WTC11 (cell line): ENCODE data around the gene TRNP1. TPM values are rescaled to one million over a fixed set of nuclear protein-coding genes. Genes with fewer than 3 reads are reported as not detected.

Experiments
- ATAC-seq: fragments of 200-7000 bp; cut with Tn5 transposase; 2 replicates; pipeline ENCODE4 v1.10.0; 2021; ENCODE audit warnings: mild to moderate bottlenecking, moderate library complexity
- CTCF ChIA-PET: fragments of 300-600 bp; sonication (Branson Sonifier 250); formaldehyde crosslinking; loops from one replicate; lab custom pipeline; 2021; ENCODE audit warnings: antibody characterized with exemption; lab: Charles Lee
- POLR2A ChIA-PET: fragments of 350-600 bp; sonication (Branson Sonifier 250); formaldehyde crosslinking; loops from one replicate; lab custom pipeline; 2021; ENCODE audit warnings: antibody characterized with exemption; lab: Charles Lee
- DNase-seq: peaks from one replicate; pipeline ENCODE4 v3.0.0; 2021; ENCODE audit warnings: low spot score
- H3K27ac Mint-ChIP-seq: 2 replicates; pipeline ENCODE4 v1.8.0; 2021; ENCODE audit warnings: mixed read lengths
- H3K27me3 Mint-ChIP-seq: 2 replicates; pipeline ENCODE4 v1.8.0; 2021; ENCODE audit warnings: low read depth, mild to moderate bottlenecking, moderate library complexity, mixed read lengths
- H3K36me3 Mint-ChIP-seq: 2 replicates; pipeline ENCODE4 v1.8.0; 2021; ENCODE audit warnings: mixed read lengths
- H3K4me1 Mint-ChIP-seq: 2 replicates; pipeline ENCODE4 v1.8.0; 2022; ENCODE audit warnings: mixed read lengths
- H3K4me3 Mint-ChIP-seq: 2 replicates; pipeline ENCODE4 v1.8.0; 2021; ENCODE audit warnings: mild to moderate bottlenecking, moderate library complexity, mixed read lengths
- H3K9me3 Mint-ChIP-seq: 2 replicates; pipeline ENCODE4 v1.8.0; 2021; ENCODE audit warnings: mixed read lengths
- FOXP4 ChIP-seq: sonication (generic); formaldehyde crosslinking; IDR thresholded peaks from 2 replicates; pipeline ENCODE4 v1.8.0; 2022; ENCODE audit warnings: mild to moderate bottlenecking, missing genetic modification reagents
- JAZF1 ChIP-seq: fragments of 250-450 bp; sonication (Bioruptor Pico); IDR thresholded peaks from 2 replicates; pipeline ENCODE4 v1.9.0; 2021; ENCODE audit warnings: moderate library complexity, mild to moderate bottlenecking, inconsistent platforms
- PREB ChIP-seq: sonication (generic); formaldehyde crosslinking; IDR thresholded peaks from 2 replicates; pipeline ENCODE4 v1.8.1; 2022; ENCODE audit warnings: mild to moderate bottlenecking, missing genetic modification reagents, moderate library complexity, borderline replicate concordance
- SOX15 ChIP-seq: fragments of 250-450 bp; sonication (Bioruptor Pico); IDR thresholded peaks from 2 replicates; pipeline ENCODE4 v1.9.0; 2021; ENCODE audit warnings: mild to moderate bottlenecking
- TEAD4 ChIP-seq: sonication (generic); formaldehyde crosslinking; IDR thresholded peaks from 2 replicates; pipeline ENCODE4 v1.8.0; 2022; ENCODE audit warnings: mild to moderate bottlenecking, missing genetic modification reagents
- ZNF138 ChIP-seq: sonication (generic); formaldehyde crosslinking; conservative IDR thresholded peaks from 2 replicates; pipeline ENCODE4 v1.8.1; 2022; ENCODE audit warnings: mild to moderate bottlenecking, moderate library complexity, missing genetic modification reagents
- total RNA-seq: library from RNA; stranded (reverse); gene quantifications from 3 replicates; pipeline ENCODE4 v1.2.3, GENCODE V29; 2021
- TF ChIP-seq, protein P1 (sequence below): fragments of 250-450 bp; sonication (Bioruptor Pico); IDR thresholded peaks from 2 replicates; pipeline ENCODE4 v1.9.0; 2021; ENCODE audit warnings: mild to moderate bottlenecking
- TF ChIP-seq, protein P2 (sequence below): fragments of 250-450 bp; sonication (Bioruptor Pico); conservative IDR thresholded peaks from 2 replicates; pipeline ENCODE4 v1.9.0; 2021; ENCODE audit warnings: mild to moderate bottlenecking
- TF ChIP-seq, protein P3 (sequence below): fragments of 250-450 bp; sonication (Bioruptor Pico); IDR thresholded peaks from 2 replicates; pipeline ENCODE4 v1.9.0; 2021; ENCODE audit warnings: moderate library complexity, mild to moderate bottlenecking, inconsistent platforms, borderline replicate concordance
- TF ChIP-seq, protein P4 (sequence below): sonication (generic); formaldehyde crosslinking; IDR thresholded peaks from 2 replicates; pipeline ENCODE4 v1.8.0; 2023; ENCODE audit warnings: mild to moderate bottlenecking, missing genetic modification reagents
- TF ChIP-seq, protein P5 (sequence below): sonication (generic); formaldehyde crosslinking; IDR thresholded peaks from 2 replicates; pipeline ENCODE4 v1.8.1; 2022; ENCODE audit warnings: low read depth, missing genetic modification reagents, borderline replicate concordance

The TRNP1 gene
- total RNA-seq, 1 experiment from 2014 or later: 37.6 TPM

GRCh38 chr1:27015260-27015659 is 21.8 kb downstream of the TRNP1 start:
- peaks cover 30% of the 10 kb centered on the region for H3K4me1 Mint-ChIP-seq
- TF ChIP-seq, protein P1, sequence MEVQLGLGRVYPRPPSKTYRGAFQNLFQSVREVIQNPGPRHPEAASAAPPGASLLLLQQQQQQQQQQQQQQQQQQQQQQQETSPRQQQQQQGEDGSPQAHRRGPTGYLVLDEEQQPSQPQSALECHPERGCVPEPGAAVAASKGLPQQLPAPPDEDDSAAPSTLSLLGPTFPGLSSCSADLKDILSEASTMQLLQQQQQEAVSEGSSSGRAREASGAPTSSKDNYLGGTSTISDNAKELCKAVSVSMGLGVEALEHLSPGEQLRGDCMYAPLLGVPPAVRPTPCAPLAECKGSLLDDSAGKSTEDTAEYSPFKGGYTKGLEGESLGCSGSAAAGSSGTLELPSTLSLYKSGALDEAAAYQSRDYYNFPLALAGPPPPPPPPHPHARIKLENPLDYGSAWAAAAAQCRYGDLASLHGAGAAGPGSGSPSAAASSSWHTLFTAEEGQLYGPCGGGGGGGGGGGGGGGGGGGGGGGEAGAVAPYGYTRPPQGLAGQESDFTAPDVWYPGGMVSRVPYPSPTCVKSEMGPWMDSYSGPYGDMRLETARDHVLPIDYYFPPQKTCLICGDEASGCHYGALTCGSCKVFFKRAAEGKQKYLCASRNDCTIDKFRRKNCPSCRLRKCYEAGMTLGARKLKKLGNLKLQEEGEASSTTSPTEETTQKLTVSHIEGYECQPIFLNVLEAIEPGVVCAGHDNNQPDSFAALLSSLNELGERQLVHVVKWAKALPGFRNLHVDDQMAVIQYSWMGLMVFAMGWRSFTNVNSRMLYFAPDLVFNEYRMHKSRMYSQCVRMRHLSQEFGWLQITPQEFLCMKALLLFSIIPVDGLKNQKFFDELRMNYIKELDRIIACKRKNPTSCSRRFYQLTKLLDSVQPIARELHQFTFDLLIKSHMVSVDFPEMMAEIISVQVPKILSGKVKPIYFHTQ (CRISPR knock-in tag): no peak
- TF ChIP-seq, all 79 proteins: peak for 0
- POLR2A ChIA-PET: no interaction called here
- H3K27me3 Mint-ChIP-seq: no peaks in the 10 kb centered on the region
- CTCF ChIA-PET: interaction anchor here (1.0 kb wide), 1 partner anchor 17 kb away, joined by 3 read pairs; no protein-coding TSS in a partner anchor
- H3K9me3 Mint-ChIP-seq: no peaks in the 10 kb centered on the region
- ATAC-seq: no peak
- no peak overlapping the region for H3K4me3 Mint-ChIP-seq
- peaks cover 11% of the 10 kb centered on the region; the same call in 1 of the 2 replicates for H3K36me3 Mint-ChIP-seq
- H3K27ac Mint-ChIP-seq: no peak overlapping the region; the same call in 1 of the 2 replicates
- DNase-seq: no peak

DNA sequence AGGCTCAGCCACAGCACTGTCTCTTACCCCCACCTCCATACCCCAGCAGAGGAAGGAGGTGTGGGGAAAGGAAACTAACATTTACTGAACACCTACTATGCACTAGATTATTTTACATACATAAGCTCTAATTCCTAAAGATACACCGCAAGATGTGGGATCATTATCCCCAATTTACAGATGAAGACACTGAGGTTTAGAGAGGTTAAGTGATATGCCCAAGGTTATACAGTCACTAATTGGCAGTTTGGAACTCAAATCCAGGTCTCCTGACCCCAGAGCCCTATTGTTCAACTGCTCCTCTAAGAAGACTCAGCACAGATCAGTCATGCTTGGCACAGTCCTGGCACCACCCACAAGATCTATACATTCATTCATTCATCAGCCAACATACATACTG is 22.9 kb downstream of the TRNP1 start:
- TF ChIP-seq SOX15 (CRISPR knock-in tag): no peak
- TF ChIP-seq ZNF138 (CRISPR knock-in tag): no peak
- TF ChIP-seq TEAD4: no peak
- TF ChIP-seq JAZF1 (CRISPR knock-in tag): no peak
- TF ChIP-seq, protein P2, sequence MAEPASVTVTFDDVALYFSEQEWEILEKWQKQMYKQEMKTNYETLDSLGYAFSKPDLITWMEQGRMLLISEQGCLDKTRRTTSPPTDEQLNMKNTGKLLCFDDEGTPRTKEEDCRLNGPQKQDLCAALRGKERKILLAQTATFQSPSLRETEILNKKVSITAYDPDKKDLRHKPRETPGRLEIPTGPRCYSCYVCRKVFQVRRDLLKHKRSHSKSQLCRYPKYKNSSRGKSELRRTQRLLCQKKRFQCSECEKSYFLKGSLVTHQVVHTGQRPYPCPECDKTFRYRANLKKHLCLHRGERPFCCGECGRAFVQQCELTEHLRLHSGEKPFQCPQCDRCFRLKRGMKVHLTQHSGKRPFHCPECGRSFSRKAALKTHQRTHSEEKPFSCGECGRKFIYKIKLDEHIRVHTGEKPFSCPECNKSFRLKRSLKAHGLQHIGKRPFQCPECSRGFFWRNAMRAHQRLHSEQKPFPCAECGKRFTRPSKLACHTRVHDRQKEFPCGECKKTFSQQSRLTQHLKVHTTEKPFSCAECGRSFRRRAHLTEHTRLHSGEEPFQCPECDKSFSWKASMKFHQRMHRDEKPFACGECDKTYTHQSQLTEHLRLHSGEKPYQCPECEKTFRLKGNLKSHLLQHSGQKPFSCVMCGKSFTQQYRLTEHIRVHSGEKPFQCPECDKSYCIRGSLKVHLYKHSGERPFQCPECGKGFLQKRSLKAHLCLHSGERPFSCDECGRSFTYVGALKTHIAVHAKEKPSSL (CRISPR knock-in tag): no peak
- no peak for TF ChIP-seq FOXP4 (CRISPR knock-in tag)
- TF ChIP-seq, protein P3, sequence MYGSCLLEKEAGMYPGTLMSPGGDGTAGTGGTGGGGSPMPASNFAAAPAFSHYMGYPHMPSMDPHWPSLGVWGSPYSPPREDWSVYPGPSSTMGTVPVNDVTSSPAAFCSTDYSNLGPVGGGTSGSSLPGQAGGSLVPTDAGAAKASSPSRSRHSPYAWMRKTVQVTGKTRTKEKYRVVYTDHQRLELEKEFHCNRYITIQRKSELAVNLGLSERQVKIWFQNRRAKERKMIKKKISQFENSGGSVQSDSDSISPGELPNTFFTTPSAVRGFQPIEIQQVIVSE (CRISPR knock-in tag): no peak
- no peak for TF ChIP-seq PREB (CRISPR knock-in tag)
- TF ChIP-seq, protein P4, sequence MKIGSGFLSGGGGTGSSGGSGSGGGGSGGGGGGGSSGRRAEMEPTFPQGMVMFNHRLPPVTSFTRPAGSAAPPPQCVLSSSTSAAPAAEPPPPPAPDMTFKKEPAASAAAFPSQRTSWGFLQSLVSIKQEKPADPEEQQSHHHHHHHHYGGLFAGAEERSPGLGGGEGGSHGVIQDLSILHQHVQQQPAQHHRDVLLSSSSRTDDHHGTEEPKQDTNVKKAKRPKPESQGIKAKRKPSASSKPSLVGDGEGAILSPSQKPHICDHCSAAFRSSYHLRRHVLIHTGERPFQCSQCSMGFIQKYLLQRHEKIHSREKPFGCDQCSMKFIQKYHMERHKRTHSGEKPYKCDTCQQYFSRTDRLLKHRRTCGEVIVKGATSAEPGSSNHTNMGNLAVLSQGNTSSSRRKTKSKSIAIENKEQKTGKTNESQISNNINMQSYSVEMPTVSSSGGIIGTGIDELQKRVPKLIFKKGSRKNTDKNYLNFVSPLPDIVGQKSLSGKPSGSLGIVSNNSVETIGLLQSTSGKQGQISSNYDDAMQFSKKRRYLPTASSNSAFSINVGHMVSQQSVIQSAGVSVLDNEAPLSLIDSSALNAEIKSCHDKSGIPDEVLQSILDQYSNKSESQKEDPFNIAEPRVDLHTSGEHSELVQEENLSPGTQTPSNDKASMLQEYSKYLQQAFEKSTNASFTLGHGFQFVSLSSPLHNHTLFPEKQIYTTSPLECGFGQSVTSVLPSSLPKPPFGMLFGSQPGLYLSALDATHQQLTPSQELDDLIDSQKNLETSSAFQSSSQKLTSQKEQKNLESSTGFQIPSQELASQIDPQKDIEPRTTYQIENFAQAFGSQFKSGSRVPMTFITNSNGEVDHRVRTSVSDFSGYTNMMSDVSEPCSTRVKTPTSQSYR: no peak
- TF ChIP-seq, protein P5, sequence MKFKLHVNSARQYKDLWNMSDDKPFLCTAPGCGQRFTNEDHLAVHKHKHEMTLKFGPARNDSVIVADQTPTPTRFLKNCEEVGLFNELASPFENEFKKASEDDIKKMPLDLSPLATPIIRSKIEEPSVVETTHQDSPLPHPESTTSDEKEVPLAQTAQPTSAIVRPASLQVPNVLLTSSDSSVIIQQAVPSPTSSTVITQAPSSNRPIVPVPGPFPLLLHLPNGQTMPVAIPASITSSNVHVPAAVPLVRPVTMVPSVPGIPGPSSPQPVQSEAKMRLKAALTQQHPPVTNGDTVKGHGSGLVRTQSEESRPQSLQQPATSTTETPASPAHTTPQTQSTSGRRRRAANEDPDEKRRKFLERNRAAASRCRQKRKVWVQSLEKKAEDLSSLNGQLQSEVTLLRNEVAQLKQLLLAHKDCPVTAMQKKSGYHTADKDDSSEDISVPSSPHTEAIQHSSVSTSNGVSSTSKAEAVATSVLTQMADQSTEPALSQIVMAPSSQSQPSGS (CRISPR knock-in tag): no peak
- H3K4me3 Mint-ChIP-seq: no peak overlapping the region
- H3K36me3 Mint-ChIP-seq: 0 out of 2 replicates have a peak, but pooled peaks cover 3% of the 10 kb centered on the region
- no peak for ATAC-seq
- no peaks in the 10 kb centered on the region for H3K9me3 Mint-ChIP-seq
- ChIA-PET POLR2A (no interaction called here), CTCF (no interaction called here)
- no peaks in the 10 kb centered on the region for H3K27me3 Mint-ChIP-seq
- DNase-seq: no peak
- no peak overlapping the region for H3K27ac Mint-ChIP-seq
- peaks cover 26% of the 10 kb centered on the region for H3K4me1 Mint-ChIP-seq
